Measurements from ENCODE around the gene LAYN.
A peak's percentile ranks its signal among the peaks of the same experiment; 100 is the strongest.

Gene LAYN

GRCh38 chr11:111561791-111562325 is 21.3 kb downstream of the LAYN start:
- DNase-seq (ENCODE audit: low spot score), result no peak
- no peak for TF ChIP-seq CTCF (IDR thresholded peaks at IDR 0.05; ENCODE audit: extremely low read depth, missing control alignments)

GRCh38 chr11:111562692-111563389 is 22.3 kb downstream of the LAYN start:
- no peak for TF ChIP-seq CTCF (IDR thresholded peaks at IDR 0.05; ENCODE audit: extremely low read depth, missing control alignments)
- no peak for DNase-seq (ENCODE audit: low spot score)

DNA sequence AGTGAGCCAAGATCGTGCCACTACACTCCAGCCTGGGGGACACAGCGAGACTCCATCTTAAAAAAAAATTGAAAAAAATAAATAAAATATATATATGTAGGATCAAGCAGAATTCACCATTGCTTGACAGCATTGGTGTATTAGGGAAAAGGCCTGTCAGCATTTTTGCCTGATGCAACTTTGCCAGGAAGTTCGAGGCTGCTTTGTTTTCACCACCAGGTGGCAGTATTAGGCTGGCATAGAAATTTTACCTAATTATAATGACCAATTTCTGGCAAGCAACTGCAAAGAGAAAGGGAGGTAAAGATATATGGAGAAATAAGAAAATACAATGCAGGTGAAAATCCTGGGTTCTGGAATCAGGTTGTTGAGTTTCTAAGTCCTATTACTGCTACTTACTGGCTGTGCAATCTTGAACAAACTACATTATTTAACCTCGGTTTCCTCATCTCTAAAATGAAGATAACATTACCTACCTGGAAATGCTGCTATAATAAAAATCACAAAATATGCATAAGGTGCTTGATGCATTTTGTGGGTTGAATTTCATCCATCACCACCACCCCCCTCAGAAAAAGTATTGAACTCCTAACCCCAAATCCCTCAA is 24.7 kb downstream of the LAYN start:
- peak; percentile 56 for DNase-seq (ENCODE audit: low spot score)
- TF ChIP-seq CTCF (IDR thresholded peaks at IDR 0.05; ENCODE audit: extremely low read depth, missing control alignments), result peak; percentile 68

GRCh38 chr11:111566324-111566723 is 25.8 kb downstream of the LAYN start:
- no peak for DNase-seq (ENCODE audit: low spot score)
- TF ChIP-seq CTCF (IDR thresholded peaks at IDR 0.05; ENCODE audit: extremely low read depth, missing control alignments), result no peak

- no peak for DNase-seq (ENCODE audit: low spot score)
- no peak for TF ChIP-seq CTCF (IDR thresholded peaks at IDR 0.05; ENCODE audit: extremely low read depth, missing control alignments)
Measured at GRCh38 chr11:111569476-111569875, 29.0 kb downstream of the LAYN start.

DNA sequence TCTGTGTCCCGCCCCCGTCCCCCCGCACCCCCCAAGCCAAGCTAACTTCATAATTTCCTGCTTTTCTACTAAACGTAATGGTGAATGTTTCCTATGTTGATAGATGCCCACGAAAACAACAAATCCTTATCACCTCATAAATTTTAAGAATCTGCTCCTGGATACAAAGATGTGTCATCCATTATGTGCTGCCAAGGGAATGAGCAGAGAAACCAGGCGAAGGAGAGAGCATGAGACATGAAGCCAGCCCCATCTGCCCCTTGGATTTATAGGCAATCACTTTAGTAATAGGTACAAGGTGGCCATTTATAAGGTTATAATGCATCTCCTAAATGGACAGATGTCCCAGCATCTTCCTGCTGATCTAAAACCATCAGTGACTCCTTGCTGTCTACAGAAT is 30.3 kb downstream of the LAYN start:
- TF ChIP-seq CTCF (IDR thresholded peaks at IDR 0.05; ENCODE audit: extremely low read depth, missing control alignments), result no peak
- DNase-seq (ENCODE audit: low spot score), result no peak

GRCh38 chr11:111571829-111572501 is 31.4 kb downstream of the LAYN start:
- TF ChIP-seq CTCF (IDR thresholded peaks at IDR 0.05; ENCODE audit: extremely low read depth, missing control alignments), result no peak
- no peak for DNase-seq (ENCODE audit: low spot score)

All from GM20000 (cell line).